Keratinocyte (primary cell): ENCODE results near the gene DNAH17. TPM values are rescaled to one million over a fixed set of nuclear protein-coding genes. Genes with fewer than 3 reads are reported as not detected.

Experiments
- DNase-seq: peaks from one replicate; pipeline ENCODE4 v3.0.0-alpha.2; 2011; ENCODE audit warnings: low read depth, missing footprints, low spot score
- FAIRE-seq: peaks from 2 replicates; lab custom pipeline; 2011; peaks lifted over from hg19 to GRCh38; lab: Jason Lieb, UNC
- H2AFZ ChIP-seq: 2 replicates; pipeline ENCODE4 v1.6.0; 2012; ENCODE audit warnings: low read length, control low read depth, inconsistent platforms; ENCODE audit not compliant: control insufficient read depth
- H3K27ac ChIP-seq: 2 replicates; pipeline ENCODE4 v1.5.1; 2011; ENCODE audit warnings: low read length; ENCODE audit not compliant: control insufficient read depth, insufficient read depth
- H3K27me3 ChIP-seq: 3 replicates; pipeline ENCODE4 v1.6.0; 2011; ENCODE audit warnings: low read length; ENCODE audit not compliant: control insufficient read depth, insufficient read depth; ENCODE audit errors: extremely low read depth
- H3K36me3 ChIP-seq, 2 experiments: 2 replicates in 1 of 2; 3 replicates in 1 of 2; pipeline ENCODE4 v1.5.1; 2011; ENCODE audit warnings: low read length in 2 of 2, mild to moderate bottlenecking in 1 of 2; ENCODE audit not compliant: control insufficient read depth in 2 of 2, insufficient read depth in 2 of 2; ENCODE audit errors: extremely low read depth in 1 of 2
- H3K4me1 ChIP-seq: 3 replicates; pipeline ENCODE4 v1.5.1; 2011; ENCODE audit warnings: low read length; ENCODE audit not compliant: control insufficient read depth, insufficient read depth; ENCODE audit errors: extremely low read depth
- H3K4me2 ChIP-seq: 3 replicates; pipeline ENCODE4 v1.6.0; 2011; ENCODE audit warnings: low read depth, low read length; ENCODE audit not compliant: control insufficient read depth, insufficient read depth; ENCODE audit errors: extremely low read depth
- H3K4me3 ChIP-seq, 3 experiments: fragments of 200-600 bp in 1 of 3; sonication (generic) in 1 of 3; 2 replicates in 2 of 3; 3 replicates in 1 of 3; pipeline ENCODE4 v1.5.1; 2011 to 2016; ENCODE audit warnings: low read length in 3 of 3, mild to moderate bottlenecking in 3 of 3, control low read depth in 2 of 3, inconsistent platforms in 1 of 3, low read depth in 1 of 3, mixed read lengths in 1 of 3, mixed run types in 1 of 3, moderate library complexity in 1 of 3; ENCODE audit not compliant: control insufficient read depth in 2 of 3, insufficient read depth in 2 of 3; ENCODE audit errors: extremely low read depth in 1 of 3
- H3K79me2 ChIP-seq: 2 replicates; pipeline ENCODE4 v1.6.0; 2012; ENCODE audit warnings: low read length; ENCODE audit not compliant: control insufficient read depth, insufficient read depth
- H3K9ac ChIP-seq: 3 replicates; pipeline ENCODE4 v1.6.0; 2011; ENCODE audit warnings: low read length; ENCODE audit not compliant: control insufficient read depth, insufficient read depth; ENCODE audit errors: extremely low read depth
- H3K9me1 ChIP-seq: 3 replicates; pipeline ENCODE4 v1.6.0; 2011; ENCODE audit warnings: low read length; ENCODE audit not compliant: control insufficient read depth, insufficient read depth; ENCODE audit errors: extremely low read depth
- H3K9me3 ChIP-seq: 2 replicates; pipeline ENCODE4 v1.5.1; 2012; ENCODE audit warnings: low read depth, low read length; ENCODE audit not compliant: control insufficient read depth
- H4K20me1 ChIP-seq: 3 replicates; pipeline ENCODE4 v1.6.0; 2011; ENCODE audit warnings: low read length; ENCODE audit not compliant: control insufficient read depth, insufficient read depth; ENCODE audit errors: extremely low read depth
- EZH2 ChIP-seq: IDR thresholded peaks from one replicate; pipeline ENCODE4 v1.6.1; 2012; ENCODE audit warnings: inconsistent platforms, mild to moderate bottlenecking, low read length, moderate library complexity
- dilution Hi-C: fragments of 300-500 bp; cut with MboI; formaldehyde crosslinking; loops from one replicate; pipeline ENCODE4 v1.7.0; 2020; ENCODE audit warnings: low sequenced_read_pairs; ENCODE audit not compliant: extremely low pct_ligation_motif_present
- polyA plus RNA-seq, 5 experiments: library from polyadenylated mRNA; depleted of rRNA in 3 of 5; stranded (reverse) in 3 of 5; stranded (forward) in 1 of 5; unstranded in 1 of 5; fragments of >200 nt; gene quantifications; 1 replicate in 1 of 5; 2 replicates in 3 of 5; 3 replicates in 1 of 5; pipeline versions ENCODE4 v1.2.1 to v1.2.3, GENCODE V29; 2011 to 2012; ENCODE audit warnings: missing spikeins in 2 of 5, low read depth in 1 of 5, low replicate concordance in 1 of 5
- TF ChIP-seq, protein P1 (sequence below), 3 experiments: IDR thresholded peaks in 1 of 3; conservative IDR thresholded peaks in 1 of 3; optimal IDR thresholded peaks in 1 of 3; 2 replicates in 2 of 3; 3 replicates in 1 of 3; pipeline versions ENCODE3 to v1.5.1; 2011; ENCODE audit warnings: low read length in 3 of 3, mild to moderate bottlenecking in 3 of 3, moderate library complexity in 2 of 3, control low read depth in 1 of 3, inconsistent platforms in 1 of 3; ENCODE audit not compliant: insufficient read depth in 2 of 3; ENCODE audit errors: extremely low read depth in 1 of 3

The DNAH17 gene
- polyA plus RNA-seq, 1 donor (not counting 4 experiments of a cell fraction or from before 2014, with no cell fraction given), result 0.16 TPM

GRCh38 chr17:78563189-78564145 lies 13.7 kb downstream of the DNAH17 start:
- H3K4me2 ChIP-seq, result no peak overlapping the region
- H3K27ac ChIP-seq, result no peak overlapping the region
- H3K9ac ChIP-seq, result no peak overlapping the region
- FAIRE-seq (no peak), DNase-seq (no peak)
- H3K9me3 ChIP-seq, result no peaks in the 10 kb centered on the region
- H3K36me3 ChIP-seq, result no peaks in the 10 kb centered on the region
- H3K27me3 ChIP-seq, result peaks cover 12% of the 10 kb centered on the region
- H3K4me3 ChIP-seq, result no peak overlapping the region
- no peaks in the 10 kb centered on the region for H3K4me1 ChIP-seq
- H3K9me1 ChIP-seq, result no peaks in the 10 kb centered on the region
- H2AFZ ChIP-seq, result no peak overlapping the region
- dilution Hi-C loops, result no loop called here
- no peak for TF ChIP-seq EZH2
- TF ChIP-seq, protein P1, sequence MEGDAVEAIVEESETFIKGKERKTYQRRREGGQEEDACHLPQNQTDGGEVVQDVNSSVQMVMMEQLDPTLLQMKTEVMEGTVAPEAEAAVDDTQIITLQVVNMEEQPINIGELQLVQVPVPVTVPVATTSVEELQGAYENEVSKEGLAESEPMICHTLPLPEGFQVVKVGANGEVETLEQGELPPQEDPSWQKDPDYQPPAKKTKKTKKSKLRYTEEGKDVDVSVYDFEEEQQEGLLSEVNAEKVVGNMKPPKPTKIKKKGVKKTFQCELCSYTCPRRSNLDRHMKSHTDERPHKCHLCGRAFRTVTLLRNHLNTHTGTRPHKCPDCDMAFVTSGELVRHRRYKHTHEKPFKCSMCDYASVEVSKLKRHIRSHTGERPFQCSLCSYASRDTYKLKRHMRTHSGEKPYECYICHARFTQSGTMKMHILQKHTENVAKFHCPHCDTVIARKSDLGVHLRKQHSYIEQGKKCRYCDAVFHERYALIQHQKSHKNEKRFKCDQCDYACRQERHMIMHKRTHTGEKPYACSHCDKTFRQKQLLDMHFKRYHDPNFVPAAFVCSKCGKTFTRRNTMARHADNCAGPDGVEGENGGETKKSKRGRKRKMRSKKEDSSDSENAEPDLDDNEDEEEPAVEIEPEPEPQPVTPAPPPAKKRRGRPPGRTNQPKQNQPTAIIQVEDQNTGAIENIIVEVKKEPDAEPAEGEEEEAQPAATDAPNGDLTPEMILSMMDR (optimal IDR thresholded peaks at IDR 0.05 in 1 of 3, IDR thresholded peaks at IDR 0.05 in 1 of 3, conservative IDR thresholded peaks at IDR 0.05 in 1 of 3; ENCODE audit: extremely low read depth in 1 of 3, insufficient read depth in 2 of 3, low read length in 3 of 3), result no peak
- H4K20me1 ChIP-seq, result no peaks in the 10 kb centered on the region
- H3K79me2 ChIP-seq, result no peaks in the 10 kb centered on the region

- Histone ChIP-seq H3K36me3 (no peaks in the 10 kb centered on the region), H3K4me1 (peaks cover 4% of the 10 kb centered on the region), H3K9me3 (no peaks in the 10 kb centered on the region), H3K79me2 (no peaks in the 10 kb centered on the region), H3K4me2 (no peak overlapping the region), H4K20me1 (no peaks in the 10 kb centered on the region), H2AFZ (no peak overlapping the region), H3K27ac (no peak overlapping the region), H3K9ac (no peak overlapping the region), H3K4me3 (no peak overlapping the region), H3K9me1 (no peaks in the 10 kb centered on the region), H3K27me3 (peaks cover 12% of the 10 kb centered on the region)
- dilution Hi-C loops, result no loop called here
- FAIRE-seq (no peak), DNase-seq (no peak)
- TF ChIP-seq, protein P1 (optimal IDR thresholded peaks at IDR 0.05 in 1 of 3, IDR thresholded peaks at IDR 0.05 in 1 of 3, conservative IDR thresholded peaks at IDR 0.05 in 1 of 3; ENCODE audit: extremely low read depth in 1 of 3, insufficient read depth in 2 of 3, low read length in 3 of 3), result no peak
Measured at GRCh38 chr17:78562734-78563133, 14.5 kb downstream of the DNAH17 start.
